AG08395 (cell line): ENCODE results near the gene CHP1.
"Not testable (repeated sequence)": the region's sequence is repeated elsewhere in the genome, so short reads cannot be mapped to it uniquely, and the experiment has no call there.

Experiments used
- DNase-seq: peaks from one replicate; pipeline ENCODE4 v3.0.0; 2012; ENCODE audit warnings: mixed read lengths, low spot score

CHP1 gene

GRCh38 chr15:41256577-41257038 is 25.5 kb downstream of the CHP1 start:
- DNase-seq, result no peak

- no peak for DNase-seq
These were observed 27.8 kb downstream of the CHP1 start for GRCh38 chr15:41258750-41259471.

DNA sequence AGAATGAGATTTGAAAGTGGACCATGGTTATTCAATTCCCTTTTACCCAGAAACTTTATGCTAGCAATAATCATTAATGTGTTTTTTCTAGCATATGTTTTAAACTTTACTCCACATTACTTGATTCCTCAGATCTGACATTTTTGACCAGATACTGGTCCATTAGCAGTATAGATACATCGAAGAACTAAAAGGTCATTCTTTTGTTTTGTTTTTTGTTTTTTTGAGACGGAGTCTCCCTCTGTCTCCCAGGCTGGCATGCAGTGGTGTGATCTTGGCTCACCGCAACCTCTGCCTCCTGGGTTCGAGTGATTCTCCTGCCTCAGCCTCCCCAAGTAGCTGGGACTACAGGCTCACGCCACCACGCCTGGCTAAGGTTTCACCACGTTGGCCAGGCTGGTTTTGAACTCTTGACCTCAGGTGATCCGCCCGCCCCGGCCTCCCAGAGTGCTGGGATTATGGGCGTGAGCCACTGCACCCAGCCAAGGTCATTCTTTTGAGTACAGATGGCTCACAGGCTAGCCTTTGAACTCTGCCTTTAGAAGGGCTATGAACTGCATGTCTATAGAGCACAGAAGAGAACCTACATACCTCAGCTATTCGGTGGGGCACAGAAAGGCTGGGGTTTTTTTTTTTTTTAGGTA is 28.6 kb downstream of the CHP1 start:
- no peak for DNase-seq

DNA sequence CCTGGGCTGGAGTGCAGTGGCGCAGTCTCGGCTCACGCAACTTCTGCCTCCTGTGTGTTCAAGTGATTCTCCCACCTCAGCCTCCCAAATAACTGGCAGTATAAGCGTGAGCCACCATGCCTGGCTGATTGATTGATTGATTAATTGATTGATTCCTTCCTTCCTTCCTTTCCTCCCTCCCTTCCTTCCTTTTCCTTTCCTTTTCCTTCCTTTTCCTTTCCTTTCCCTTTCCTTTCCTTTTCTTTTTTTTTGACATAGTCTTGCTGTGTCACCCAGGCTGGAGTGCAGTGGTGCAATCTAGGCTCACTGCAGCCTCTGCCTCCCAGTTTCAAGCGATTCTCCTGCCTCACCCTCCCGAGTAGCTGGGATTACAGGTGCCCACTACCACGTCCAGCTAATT is 29.9 kb downstream of the CHP1 start:
- DNase-seq, result not testable (repeated sequence)

DNA sequence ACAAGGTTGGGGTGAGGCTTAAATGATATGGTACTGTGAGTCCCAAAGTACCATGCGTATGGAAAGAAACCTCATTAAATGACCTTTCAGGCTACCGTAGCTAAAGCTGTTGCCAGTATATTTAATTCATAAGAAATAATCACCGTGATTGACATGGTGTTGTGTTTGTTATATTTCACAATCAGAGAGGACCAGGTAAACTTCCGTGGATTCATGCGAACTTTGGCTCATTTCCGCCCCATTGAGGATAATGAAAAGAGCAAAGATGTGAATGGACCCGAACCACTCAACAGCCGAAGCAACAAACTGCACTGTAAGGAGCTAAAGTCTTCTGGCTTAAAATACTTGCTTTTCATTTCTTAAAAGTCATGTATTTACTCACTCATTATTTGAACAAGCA is 31.5 kb downstream of the CHP1 start:
- no peak for DNase-seq

GRCh38 chr15:41263891-41264351 is 32.9 kb downstream of the CHP1 start:
- no peak for DNase-seq

- no peak for DNase-seq
These were observed 38.8 kb downstream of the CHP1 start for GRCh38 chr15:41269887-41270286.

DNA sequence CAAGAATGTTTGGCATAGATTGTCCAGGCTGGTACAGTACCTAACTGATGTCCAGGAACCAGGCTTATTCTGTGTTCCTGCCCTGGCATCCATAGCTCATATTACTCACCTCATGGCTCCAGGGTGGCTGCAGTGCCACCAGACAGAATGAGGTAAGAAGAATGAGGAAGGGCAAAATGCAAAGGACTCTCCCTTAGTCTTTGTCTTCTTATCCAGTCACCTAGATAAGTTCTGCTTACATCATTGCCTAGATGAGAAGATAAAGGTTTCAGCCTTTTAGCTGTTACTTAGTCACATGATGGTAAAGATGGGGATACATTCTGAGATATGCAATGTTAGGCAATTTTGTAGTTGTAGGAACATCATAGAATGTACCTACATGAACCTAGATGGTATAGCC is 45.8 kb downstream of the CHP1 start:
- no peak for DNase-seq

GRCh38 chr15:41278319-41278718 is 47.3 kb downstream of the CHP1 start:
- DNase-seq, result no peak

DNA sequence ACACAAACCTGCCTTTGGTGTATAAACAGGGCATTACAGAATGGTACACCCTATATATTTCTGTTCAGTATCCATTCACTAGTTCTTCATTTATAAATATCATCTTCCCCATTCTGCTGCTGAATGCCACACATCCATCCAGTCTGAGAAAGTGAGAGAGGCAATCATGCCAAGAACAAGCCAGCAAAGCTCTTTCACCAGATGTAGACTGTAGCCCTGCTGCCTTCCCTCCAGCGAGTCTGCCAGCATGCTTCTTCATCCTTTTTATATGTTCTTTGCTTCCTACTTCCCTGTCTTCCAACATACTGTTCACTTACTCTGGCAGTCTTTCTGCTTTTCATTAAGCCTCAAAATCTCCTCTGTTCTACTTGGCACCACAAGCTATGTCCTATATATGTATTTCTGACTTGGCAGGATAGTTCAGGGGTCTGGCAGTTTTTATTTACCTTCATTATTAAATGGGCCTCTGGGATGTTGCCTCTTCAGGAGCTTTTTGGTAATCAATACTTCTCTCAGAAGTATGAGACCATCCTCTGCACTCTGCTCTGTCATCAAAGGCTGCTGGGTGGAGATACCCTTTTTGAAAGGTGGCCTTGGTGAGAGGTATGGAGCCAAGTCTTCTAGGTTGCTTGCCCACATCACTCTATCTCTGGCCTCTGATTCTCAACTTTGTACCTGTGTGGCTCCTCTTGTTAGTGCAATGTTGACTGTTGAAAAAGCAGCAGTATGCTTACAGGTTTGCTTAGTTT is 48.6 kb downstream of the CHP1 start:
- no peak for DNase-seq

- DNase-seq, result peak; percentile 74
These were observed 50.2 kb downstream of the CHP1 start for GRCh38 chr15:41281236-41281635.

- DNase-seq, result not testable (repeated sequence)
These were observed 51.4 kb downstream of the CHP1 start for GRCh38 chr15:41282436-41282835.

DNA sequence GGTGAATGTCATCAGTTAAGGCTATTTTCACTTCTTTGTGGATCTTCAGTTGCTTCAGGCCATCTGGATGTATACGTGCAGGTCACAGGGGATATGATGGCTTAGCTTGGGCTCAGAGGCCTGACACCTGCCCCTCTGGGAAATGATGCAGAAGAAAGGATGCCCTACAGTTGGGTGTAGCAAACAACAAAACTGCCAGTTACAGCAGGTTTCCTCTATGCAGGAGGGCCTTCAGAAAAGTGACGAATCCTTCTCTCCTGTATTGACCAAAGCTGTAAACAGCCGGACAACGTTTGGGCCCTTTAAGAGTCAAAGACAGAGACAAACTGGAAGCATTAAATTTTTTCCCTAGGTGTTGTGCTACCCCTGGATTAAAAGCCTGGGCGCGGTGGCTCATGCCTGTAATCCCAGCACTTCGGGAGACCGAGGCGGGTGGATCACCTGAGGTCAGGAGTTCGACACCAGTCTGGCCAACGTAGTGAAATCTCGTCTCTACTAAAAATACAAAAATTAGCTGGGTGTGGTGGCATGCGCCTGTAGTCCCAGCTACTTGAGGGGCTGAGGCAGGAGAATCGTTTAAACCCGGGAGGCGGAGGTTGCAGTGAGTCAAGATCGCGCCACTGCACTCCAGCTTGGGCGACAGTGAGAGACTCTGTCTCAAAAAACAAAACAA is 52.0 kb downstream of the CHP1 start:
- DNase-seq, result not testable (repeated sequence)

- peak; percentile 100 for DNase-seq
These were observed 52.8 kb downstream of the CHP1 start for GRCh38 chr15:41283653-41284426.

DNA sequence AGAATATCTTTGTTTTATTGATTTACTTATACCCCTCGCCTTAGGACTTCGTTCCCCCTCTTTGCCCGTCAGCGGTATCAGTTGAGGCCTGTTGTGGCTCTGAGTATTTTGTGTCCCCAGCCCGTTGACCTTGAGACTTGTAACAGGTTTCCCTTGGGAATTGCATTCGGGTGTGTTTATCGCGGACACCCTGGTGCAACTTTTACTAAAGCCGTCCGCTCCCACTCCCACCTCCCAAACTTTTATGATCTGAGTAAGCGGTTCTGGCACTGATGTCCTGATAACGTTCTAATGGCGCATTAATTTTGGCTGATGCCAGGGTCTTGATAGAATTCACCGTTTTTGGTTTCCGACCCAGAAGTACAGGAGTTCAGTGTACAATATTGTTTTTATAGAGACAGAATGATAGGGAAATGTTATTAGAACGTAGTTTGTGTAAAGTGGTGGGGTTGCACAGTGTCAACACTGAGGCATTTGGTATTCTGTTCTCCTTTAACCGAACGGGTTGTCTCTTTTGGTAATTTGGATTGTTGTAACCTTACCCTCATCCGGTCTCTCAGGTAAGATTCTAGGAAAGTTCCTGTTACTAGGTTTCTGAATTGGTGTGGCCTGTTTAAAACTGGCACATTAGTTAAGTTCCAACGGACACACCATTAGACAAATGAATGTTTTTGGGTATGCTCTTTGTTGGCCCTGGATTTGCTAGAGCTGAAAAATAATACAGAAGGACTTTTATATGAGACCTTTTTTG is 53.5 kb downstream of the CHP1 start:
- DNase-seq, result peak; percentile 7

GRCh38 chr15:41285285-41285684 is 54.2 kb downstream of the CHP1 start:
- no peak for DNase-seq

DNA sequence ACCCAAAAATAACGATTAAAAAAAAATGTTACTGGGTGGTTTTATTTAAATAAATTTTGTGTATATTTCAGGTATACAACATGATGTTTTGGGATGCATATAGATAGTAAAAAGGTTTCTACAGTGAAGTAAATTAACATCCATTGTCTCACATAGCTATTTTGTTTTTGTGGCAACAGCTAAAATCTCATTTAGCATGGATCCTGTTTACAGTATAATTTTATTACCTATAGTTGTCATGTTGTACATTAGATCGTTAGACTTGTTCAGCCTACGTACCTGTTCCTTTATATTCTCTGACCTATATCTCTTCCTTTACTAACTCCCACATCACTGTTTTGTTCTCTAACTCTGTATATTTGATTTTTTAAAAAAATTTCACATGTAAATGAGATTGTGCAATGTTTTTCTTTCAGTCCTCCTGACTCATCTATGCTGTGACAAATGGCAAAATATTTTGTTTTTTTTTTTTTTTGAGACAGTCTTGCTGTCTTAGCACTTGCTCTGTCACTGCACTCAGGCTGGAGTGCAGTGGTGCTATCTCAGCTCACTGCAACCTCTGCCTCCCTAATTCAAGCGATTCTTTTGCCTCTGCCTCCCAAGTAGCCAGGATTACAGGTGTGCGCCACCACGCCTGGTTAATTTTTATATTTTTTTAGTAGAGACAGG is 55.7 kb downstream of the CHP1 start:
- DNase-seq, result peak; percentile 29

DNA sequence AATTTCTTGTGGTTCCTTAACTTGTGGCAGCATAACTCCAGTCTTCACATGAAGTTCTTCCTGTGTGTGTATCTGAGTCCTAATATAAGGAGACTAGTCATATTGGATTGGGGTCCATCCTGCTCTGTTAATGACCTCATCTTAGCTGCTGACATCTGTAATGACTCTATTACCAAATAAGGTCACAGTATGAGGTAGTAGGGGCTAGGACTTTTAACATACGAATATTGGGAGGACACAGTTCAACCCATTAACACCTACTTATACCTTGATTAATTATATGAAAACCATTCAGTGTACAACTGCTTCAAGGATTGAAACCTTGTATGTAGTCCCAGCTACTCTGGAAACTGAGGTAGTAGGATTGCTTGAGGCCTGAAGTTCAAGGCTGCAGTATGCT is 57.4 kb downstream of the CHP1 start:
- DNase-seq, result no peak

GRCh38 chr15:41289953-41290352 is 58.9 kb downstream of the CHP1 start:
- no peak for DNase-seq

DNA sequence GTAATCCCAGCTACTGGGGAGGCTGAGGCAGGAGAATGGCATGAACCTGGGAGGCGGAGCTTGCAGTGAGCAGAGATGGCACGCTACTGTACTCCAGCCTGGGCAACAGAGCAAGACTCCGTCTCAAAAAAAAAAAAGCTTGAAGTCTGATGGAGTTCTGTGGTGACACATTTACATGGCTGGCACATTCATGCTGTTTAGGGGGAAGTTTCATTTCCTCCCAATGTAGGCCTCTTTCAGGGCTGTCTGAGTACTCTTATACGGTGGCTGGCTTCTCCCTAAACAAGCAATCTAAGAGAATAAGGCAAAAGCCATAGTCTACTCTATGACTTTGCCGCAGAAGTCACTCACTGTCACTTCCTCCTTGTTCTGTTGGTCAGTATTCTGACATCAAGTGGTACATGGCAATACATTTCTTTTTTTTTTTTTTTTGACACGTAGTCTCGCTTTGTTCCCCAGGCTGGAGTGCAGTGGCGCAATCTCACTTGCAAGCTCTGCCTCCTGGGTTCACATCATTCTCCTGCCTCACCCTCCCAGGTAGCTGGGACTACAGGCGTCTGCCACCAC is 60.1 kb downstream of the CHP1 start:
- no peak for DNase-seq
